ENCODE measurements around the gene GIGYF2. TPM values are rescaled to one million over a fixed set of nuclear protein-coding genes. Genes with fewer than 3 reads are reported as not detected.
A peak's percentile ranks its signal among the peaks of the same experiment; 100 is the strongest.

The GIGYF2 gene
- total and polyA plus RNA-seq, 2 of the 4 experiments (the other 2 are of a cell fraction), result 14.7 to 66.0 TPM

DNA sequence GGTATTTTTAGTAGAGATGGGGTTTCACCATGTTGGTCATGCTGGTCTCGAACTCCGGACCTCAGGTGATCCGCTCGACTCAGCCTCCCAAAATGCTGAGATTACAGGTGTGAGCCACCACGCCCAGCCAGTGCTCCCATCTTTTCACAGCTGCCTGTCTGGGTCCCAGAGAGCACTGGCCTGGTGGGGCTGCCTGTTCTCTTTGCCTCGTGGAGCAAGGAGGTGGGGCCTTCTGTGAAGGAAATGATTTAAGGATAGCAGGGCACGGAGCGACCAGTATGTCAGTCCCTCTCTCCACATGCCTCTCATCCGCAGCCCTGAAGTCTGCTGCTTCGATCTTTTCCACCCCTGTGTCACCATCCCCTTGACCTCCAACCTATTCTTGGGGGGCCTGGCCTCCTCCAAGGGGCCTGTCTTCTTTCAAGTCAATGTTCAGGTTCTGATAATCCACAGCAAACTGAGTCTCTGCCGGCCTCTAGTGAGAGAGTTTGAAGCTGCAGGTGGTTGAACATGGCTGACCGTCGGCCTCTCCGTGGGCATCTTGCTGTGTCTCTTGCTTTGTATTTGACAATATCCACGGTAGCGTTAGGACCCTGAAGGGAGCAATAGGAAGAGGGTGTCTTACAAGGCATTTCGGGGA lies 28.2 kb upstream of the GIGYF2 start:
- no peak overlapping the region for H3K56ac ChIP-seq (ENCODE audit: extremely low read depth, insufficient read depth, low read length)
- H3K9me3 ChIP-seq (ENCODE audit: control insufficient read depth, insufficient read depth, low read length), result no peaks in the 10 kb centered on the region
- peak overlapping the region; percentile 74 for H2AFZ ChIP-seq (replicated peaks; ENCODE audit: low read length, poor library complexity)
- dilution Hi-C loops (cut with HindIII; ENCODE audit: low sequenced_read_pairs, unreplicated experiment), result no loop called here
- H3K9me1 ChIP-seq (ENCODE audit: insufficient read depth, low read length), result no peaks in the 10 kb centered on the region; the same call in 1 of the 2 replicates
- H4K91ac ChIP-seq (ENCODE audit: insufficient read depth, low read depth, low read length), result no peak overlapping the region
- BruUV-seq (replicated peaks), result no TSS peak
- TF ChIP-seq BHLHE40 (IDR thresholded peaks at IDR 0.05; ENCODE audit: low read depth, low read length) (no peak), MAZ (IDR thresholded peaks at IDR 0.05; ENCODE audit: borderline replicate concordance, low read depth, low read length) (no peak), CHD1 (IDR thresholded peaks at IDR 0.05; ENCODE audit: low read depth, low read length) (no peak), SMC3 (IDR thresholded peaks at IDR 0.05; ENCODE audit: low read depth, low read length) (no peak), POLR2A (IDR thresholded peaks at IDR 0.05; ENCODE audit: low read depth, low read length) (no peak), RFX5 (IDR thresholded peaks at IDR 0.05; ENCODE audit: low read depth, low read length) (no peak), MAFK (IDR thresholded peaks at IDR 0.05; ENCODE audit: low read depth, low read length) (no peak), RAD21 (IDR thresholded peaks at IDR 0.05; ENCODE audit: low read length) (peak; percentile 43), FOS (IDR thresholded peaks at IDR 0.05; ENCODE audit: low read depth, low read length) (no peak), CEBPB (IDR thresholded peaks at IDR 0.05; ENCODE audit: low read depth, low read length) (no peak), NFE2L2 (IDR thresholded peaks at IDR 0.05; ENCODE audit: low read depth, low read length) (no peak), RCOR1 (IDR thresholded peaks at IDR 0.05; ENCODE audit: insufficient replicate concordance, low read length) (no peak), MXI1 (IDR thresholded peaks at IDR 0.05; ENCODE audit: borderline replicate concordance, low read depth, low read length) (no peak)
- TF ChIP-seq, protein P1, sequence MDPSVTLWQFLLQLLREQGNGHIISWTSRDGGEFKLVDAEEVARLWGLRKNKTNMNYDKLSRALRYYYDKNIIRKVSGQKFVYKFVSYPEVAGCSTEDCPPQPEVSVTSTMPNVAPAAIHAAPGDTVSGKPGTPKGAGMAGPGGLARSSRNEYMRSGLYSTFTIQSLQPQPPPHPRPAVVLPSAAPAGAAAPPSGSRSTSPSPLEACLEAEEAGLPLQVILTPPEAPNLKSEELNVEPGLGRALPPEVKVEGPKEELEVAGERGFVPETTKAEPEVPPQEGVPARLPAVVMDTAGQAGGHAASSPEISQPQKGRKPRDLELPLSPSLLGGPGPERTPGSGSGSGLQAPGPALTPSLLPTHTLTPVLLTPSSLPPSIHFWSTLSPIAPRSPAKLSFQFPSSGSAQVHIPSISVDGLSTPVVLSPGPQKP (IDR thresholded peaks at IDR 0.05; ENCODE audit: borderline replicate concordance, low read depth, low read length), result no peak
- TF ChIP-seq, protein P2, sequence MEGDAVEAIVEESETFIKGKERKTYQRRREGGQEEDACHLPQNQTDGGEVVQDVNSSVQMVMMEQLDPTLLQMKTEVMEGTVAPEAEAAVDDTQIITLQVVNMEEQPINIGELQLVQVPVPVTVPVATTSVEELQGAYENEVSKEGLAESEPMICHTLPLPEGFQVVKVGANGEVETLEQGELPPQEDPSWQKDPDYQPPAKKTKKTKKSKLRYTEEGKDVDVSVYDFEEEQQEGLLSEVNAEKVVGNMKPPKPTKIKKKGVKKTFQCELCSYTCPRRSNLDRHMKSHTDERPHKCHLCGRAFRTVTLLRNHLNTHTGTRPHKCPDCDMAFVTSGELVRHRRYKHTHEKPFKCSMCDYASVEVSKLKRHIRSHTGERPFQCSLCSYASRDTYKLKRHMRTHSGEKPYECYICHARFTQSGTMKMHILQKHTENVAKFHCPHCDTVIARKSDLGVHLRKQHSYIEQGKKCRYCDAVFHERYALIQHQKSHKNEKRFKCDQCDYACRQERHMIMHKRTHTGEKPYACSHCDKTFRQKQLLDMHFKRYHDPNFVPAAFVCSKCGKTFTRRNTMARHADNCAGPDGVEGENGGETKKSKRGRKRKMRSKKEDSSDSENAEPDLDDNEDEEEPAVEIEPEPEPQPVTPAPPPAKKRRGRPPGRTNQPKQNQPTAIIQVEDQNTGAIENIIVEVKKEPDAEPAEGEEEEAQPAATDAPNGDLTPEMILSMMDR (conservative IDR thresholded peaks at IDR 0.05; ENCODE audit: low read depth, low read length), result peak; percentile 41
- TF ChIP-seq, protein P3, sequence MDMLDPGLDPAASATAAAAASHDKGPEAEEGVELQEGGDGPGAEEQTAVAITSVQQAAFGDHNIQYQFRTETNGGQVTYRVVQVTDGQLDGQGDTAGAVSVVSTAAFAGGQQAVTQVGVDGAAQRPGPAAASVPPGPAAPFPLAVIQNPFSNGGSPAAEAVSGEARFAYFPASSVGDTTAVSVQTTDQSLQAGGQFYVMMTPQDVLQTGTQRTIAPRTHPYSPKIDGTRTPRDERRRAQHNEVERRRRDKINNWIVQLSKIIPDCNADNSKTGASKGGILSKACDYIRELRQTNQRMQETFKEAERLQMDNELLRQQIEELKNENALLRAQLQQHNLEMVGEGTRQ (IDR thresholded peaks at IDR 0.05; ENCODE audit: low read depth, low read length), result no peak
- no peak overlapping the region for H2AK5ac ChIP-seq (ENCODE audit: low read depth, low read length)
- no peak overlapping the region for H2AK9ac ChIP-seq (replicated peaks; ENCODE audit: low read depth, low read length, poor library complexity)
- no peak overlapping the region for H2BK5ac ChIP-seq (ENCODE audit: low read depth, low read length, poor library complexity, severe bottlenecking)
- no peaks in the 10 kb centered on the region for H4K20me1 ChIP-seq (ENCODE audit: insufficient read depth, low read length)
- DNase-seq, result no peak
- ChIA-PET POLR2A (ENCODE audit: unreplicated experiment) (no interaction called here), CTCF (interaction anchor here (0.6 kb wide), 1 partner anchor 14 kb away, joined by 4 read pairs; no protein-coding TSS in a partner anchor)
- no peak overlapping the region for H3K4me2 ChIP-seq (ENCODE audit: low read depth, low read length)
- H3K4me3 ChIP-seq (ENCODE audit: insufficient read depth, low read depth, low read length), result no peak overlapping the region
- 43% methylated on average over 4 of the region's 17 CpGs; no CpG with 5 or more reads in 1 of the 2 experiments for WGBS, 2 experiments (ENCODE audit: extremely low coverage in 2 of 2, insufficient read length in 1 of 2)
- intact Hi-C loops (cut with micrococcal nuclease), result loop anchor here (1.0 kb wide), 1 partner anchor 63 kb away; no protein-coding TSS in a partner anchor
- no peak overlapping the region for H2BK120ac ChIP-seq (ENCODE audit: low read depth, low read length)
- no peak overlapping the region for H4K8ac ChIP-seq (ENCODE audit: low read depth in 2 of 2, low read length in 2 of 2)
- H3K4me1 ChIP-seq (ENCODE audit: control insufficient read depth, insufficient read depth, low read length), result no peaks in the 10 kb centered on the region
- H3K27ac ChIP-seq (ENCODE audit: insufficient read depth, low read length), result no peak overlapping the region
- no peak overlapping the region for H2BK15ac ChIP-seq (ENCODE audit: low read depth, low read length)
- no peak; the same call in 1 of the 2 replicates for ATAC-seq (ENCODE audit: low read depth)
- peaks cover 2% of the 10 kb centered on the region; the same call in 1 of the 2 replicates for H3K27me3 ChIP-seq (ENCODE audit: control insufficient read depth, insufficient read depth, low read length)
- no peaks in the 10 kb centered on the region for H3K79me1 ChIP-seq (ENCODE audit: low read depth in 1 of 2, low read length in 2 of 2)
- H2BK20ac ChIP-seq (ENCODE audit: low read depth, low read length), result no peak overlapping the region
- H3K14ac ChIP-seq (replicated peaks; ENCODE audit: low read depth, low read length), result no peak overlapping the region
- no peaks in the 10 kb centered on the region for H3K36me3 ChIP-seq (ENCODE audit: control insufficient read depth, insufficient read depth, low read length)
- H3K18ac ChIP-seq (ENCODE audit: low read depth, low read length), result no peak overlapping the region
- no peak overlapping the region for H4K5ac ChIP-seq (ENCODE audit: low read depth, low read length)
- H3K4ac ChIP-seq (ENCODE audit: low read depth, low read length), result no peak overlapping the region
- no peak overlapping the region for H3K9ac ChIP-seq (ENCODE audit: low read depth, low read length)
- H3K23ac ChIP-seq (ENCODE audit: low read depth, low read length), result no peak overlapping the region
- in situ Hi-C loops (cut with MboI; ENCODE audit: low sequenced_read_pairs), result no loop called here

Measured in IMR-90 (cell line).